ENCODE results near the gene UBN1.

UBN1 gene

DNA sequence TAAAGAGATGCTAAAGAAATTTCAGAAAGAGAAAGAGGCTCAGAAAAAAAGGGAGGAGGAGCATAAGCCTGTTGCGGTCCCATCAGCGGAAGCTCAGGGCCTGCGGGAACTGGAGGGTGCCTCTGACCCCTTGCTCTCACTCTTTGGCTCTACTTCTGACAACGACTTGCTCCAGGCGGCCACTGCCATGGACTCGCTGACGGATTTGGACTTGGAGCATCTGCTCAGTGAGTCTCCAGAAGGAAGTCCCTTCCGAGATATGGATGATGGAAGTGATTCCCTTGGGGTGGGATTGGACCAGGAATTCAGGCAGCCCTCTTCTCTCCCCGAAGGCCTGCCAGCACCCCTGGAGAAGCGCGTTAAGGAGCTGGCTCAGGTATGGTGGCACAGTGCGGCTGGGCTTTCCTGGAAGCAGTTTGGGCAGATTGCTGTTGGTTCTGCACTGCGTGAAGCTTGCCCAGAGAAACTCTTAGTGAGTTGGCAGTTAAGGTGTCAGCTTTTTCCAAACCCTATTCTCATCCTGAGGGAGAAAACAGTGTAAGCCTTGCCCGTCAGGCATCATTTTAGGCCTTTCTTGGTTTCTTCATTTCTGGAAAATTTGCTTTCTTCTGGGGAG is 13.6 kb downstream of the UBN1 start:
- no peak for DNase-seq

GRCh38 chr16:4862639-4863038 is 15.4 kb downstream of the UBN1 start:
- no peak for DNase-seq

- DNase-seq: no peak
Observed at GRCh38 chr16:4864728-4865127, 17.4 kb downstream of the UBN1 start.

DNA sequence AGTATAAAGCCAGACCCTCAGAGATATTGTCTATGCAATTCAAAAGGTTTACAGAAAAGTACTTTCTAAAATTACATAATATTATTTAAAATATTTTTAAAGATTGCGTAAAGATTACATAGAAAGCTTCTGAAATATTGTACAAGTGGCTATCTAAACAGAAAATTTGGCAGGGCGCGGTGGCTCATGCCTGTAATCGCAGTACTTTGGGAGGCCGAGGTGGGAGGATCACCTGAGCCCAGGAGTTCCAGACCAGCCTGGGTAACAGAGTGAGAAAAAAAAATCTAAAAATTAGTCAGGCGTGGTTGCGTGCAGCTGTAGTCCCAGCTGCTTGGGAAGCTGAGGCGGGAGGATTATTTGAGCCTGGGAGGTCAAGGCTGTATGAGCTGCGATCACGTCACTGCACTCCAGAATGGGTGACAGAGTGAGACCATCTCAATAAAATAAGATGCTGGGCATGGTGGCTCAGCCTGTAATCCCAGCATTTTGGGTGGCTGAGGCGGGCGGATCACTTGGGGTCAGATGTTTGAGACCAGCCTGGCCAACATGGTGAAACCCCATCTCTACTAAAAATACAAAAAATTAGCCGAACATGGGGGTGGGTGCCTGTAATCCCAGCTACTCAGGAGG is 18.1 kb downstream of the UBN1 start:
- DNase-seq: no peak

DNA sequence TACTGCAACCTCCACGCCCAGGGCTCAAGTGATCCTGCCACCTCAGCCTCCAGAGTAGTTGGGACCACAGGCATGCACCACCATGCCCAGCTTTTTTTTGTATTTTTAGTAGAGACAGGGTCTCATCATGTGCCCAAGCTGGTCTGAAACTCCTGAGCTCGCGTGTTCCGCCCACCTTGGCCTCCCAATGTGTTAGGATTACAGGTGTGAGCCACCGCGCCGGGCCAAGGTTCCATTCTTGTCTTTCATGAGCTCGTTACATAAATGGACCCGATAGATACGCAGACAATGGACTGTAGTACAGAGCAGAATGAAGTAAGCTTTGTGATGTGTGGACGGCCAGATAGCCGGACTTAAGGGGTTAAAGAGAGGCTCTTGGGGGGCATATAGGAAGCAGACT is 19.3 kb downstream of the UBN1 start:
- DNase-seq: no peak

GRCh38 chr16:4868026-4868425 is 20.7 kb downstream of the UBN1 start:
- DNase-seq: no peak

DNA sequence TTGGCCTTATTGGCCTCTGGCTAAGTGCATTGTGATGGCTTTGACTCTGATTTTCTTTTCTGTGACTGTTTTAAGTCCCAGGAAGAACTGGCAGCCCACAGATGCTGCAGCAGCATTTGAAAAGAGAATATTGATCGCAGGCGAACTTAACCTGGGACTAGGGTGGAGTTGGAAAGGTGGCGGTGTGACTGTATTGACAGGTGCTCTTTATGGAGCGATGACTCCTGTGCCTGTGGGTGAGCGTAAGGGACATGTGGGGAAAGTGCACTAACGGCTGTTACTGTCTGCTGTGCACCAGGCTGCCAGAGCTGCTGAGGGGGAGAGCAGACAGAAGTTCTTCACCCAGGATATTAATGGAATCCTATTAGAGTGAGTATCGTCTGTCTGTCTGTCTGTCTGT is 21.3 kb downstream of the UBN1 start:
- DNase-seq: no peak

GRCh38 chr16:4869147-4869805 is 22.0 kb downstream of the UBN1 start:
- no peak for DNase-seq

DNA sequence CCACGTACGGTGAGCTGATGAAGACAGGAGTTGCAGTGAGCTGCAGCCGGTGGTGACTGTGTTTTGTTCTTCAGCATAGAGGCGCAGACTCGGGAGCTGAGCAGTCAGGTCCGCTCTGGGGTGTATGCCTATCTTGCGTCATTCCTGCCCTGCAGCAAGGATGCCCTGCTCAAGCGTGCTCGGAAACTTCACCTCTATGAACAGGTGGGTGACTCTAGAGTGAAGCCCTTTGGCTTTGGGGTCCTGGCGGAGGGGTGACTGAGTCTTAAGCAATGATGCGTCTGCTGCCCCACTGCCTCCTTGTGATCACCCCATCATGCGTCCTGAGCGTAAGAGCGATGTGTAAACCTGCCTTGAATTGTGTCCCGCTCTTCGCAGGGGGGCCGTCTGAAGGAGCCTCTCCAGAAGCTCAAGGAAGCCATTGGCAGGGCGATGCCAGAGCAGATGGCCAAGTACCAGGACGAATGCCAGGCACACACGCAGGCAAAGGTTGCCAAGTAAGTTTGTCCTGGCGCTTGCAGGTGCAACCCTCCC is 22.9 kb downstream of the UBN1 start:
- DNase-seq: no peak

DNA sequence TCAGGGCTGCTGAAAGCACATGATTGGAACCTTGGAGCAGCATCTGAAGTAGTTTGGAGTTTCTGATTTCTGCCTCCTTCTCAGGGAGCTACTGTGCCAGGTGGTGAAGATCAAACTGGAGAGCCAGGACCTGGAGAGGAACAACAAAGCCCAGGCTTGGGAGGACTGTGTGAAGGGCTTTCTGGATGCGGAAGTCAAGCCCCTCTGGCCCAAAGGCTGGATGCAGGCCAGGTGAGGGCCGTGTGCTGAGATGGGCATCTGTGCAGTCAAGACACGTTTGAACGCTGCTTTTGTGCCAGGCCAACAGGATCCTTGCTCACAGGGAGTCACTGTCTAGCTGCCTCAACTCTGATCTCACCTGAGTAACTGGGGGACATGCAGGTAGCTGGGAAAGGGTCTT is 23.8 kb downstream of the UBN1 start:
- DNase-seq: no peak

GRCh38 chr16:4873091-4873490 is 25.8 kb downstream of the UBN1 start:
- DNase-seq: no peak

DNA sequence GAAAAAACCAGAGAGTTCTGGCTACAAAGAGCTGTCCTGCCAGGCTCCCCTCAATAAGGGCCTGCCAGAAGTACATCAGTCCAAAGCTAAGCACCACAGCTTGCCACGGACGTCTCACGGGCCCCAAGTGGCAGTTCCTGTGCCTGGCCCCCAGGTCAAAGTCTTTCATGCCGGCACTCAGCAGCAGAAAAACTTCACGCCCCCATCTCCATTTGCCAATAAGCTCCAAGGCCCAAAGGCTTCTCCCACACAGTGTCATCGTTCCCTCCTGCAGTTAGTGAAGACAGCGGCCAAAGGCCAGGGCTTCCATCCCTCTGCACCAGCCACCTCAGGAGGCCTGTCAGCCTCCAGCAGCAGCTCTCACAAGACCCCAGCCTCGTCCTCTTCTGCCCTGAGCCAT is 27.4 kb downstream of the UBN1 start:
- no peak for DNase-seq

DNA sequence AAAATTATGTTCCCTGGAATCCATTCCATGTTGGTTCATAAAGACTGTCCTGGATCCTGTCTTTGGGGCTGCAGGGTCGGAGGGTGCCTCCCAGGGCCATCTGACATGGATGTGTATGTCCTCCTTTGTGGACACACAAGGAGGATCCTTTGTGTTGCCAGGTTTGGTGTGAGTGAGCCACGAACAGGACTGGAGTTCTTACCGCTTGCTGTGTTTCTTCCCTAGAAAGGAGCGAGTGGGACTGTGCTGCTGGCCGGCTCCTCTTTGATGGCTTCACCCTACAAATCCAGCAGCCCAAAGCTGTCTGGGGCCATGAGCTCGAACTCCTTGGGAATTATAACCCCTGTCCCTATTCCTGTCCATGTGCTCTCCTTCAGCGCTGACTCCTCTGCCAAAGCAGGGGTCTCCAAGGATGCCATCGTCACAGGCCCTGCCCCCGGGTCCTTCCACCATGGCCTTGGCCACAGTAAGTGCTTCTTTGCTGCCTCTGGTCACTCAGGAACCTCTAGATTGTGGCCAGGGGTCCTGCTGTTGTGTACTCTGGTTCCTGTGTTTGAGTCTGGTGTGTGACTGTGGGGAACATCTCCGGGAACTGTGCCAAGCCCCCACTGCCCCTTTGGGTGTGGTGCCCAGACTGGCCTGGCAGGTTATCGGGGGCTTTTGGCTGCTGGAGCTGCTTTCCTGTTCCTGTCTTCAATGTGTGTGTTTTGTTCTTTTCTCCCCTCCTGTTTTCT is 29.5 kb downstream of the UBN1 start:
- no peak for DNase-seq

DNA sequence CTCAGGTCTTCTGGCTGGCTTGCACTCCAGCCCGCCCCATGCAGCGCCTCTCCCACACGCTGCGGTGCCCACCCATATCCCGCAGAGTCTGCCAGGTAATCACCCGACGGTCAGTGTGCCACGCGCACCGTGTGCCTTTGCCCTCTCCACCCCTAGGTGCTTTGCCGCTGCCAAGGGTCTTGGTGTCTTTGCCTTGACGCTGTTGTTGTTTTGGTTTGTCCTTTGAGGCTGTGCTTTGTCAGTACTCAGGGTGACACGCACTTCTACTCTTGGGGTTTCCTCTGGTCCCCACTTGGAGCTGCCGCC is 30.1 kb downstream of the UBN1 start:
- no peak for DNase-seq

DNA sequence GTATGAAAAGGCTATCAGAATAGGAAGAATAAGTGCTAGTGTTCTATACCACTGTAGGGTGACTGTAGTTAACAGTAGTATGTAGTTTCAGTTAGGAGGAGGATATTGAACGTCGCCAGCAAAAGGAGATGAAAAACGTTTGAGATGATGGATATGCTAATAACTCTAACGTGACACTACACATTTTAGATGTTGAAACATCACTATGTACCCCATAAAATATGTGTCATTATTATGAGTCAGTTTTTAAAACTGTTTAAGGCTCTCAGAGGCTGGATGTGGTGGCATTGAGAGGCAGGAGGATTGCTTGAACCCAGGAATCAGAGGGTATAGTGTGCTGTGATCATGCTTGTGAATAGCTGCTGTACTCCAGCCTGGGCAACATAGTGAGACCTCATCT is 31.8 kb downstream of the UBN1 start:
- DNase-seq: no peak

- no peak for DNase-seq
Observed at GRCh38 chr16:4880006-4880580, 32.8 kb downstream of the UBN1 start.

DNA sequence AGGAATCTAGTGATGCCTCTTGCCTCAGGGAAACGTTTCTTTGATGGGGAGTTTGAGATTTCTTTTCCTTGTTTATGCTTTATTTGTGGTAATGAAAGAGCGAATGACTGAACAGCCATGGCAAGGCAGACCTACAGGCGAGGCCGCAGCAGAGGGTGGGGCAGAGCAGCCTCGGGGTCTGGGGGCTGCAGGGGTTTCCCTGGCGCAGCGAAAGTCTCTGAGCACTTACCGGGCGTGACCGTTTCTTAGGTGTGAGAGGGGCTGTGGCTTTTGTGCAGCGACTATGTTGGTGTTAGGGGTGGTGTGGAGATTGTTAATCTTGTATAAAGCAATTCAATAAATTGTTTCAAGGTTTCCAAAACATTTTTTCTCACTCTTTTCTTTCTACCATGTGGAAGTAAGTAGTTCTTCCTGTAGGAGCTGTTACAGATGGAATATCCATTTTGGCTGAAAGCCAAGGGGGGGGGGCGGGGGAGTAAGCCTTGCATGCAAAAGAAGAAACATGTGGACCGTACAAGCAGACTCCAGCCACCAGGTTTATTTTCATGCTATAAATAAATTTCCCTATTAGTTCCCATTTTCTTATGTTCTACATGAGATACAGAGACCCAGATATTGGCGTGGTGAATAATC is 34.8 kb downstream of the UBN1 start:
- no peak for DNase-seq

GRCh38 chr16:4882633-4883285 is 35.5 kb downstream of the UBN1 start:
- no peak for DNase-seq

GRCh38 chr16:4883501-4883900 is 36.2 kb downstream of the UBN1 start:
- DNase-seq: no peak

- DNase-seq: no peak
Observed at GRCh38 chr16:4884209-4884608, 36.9 kb downstream of the UBN1 start.

DNA sequence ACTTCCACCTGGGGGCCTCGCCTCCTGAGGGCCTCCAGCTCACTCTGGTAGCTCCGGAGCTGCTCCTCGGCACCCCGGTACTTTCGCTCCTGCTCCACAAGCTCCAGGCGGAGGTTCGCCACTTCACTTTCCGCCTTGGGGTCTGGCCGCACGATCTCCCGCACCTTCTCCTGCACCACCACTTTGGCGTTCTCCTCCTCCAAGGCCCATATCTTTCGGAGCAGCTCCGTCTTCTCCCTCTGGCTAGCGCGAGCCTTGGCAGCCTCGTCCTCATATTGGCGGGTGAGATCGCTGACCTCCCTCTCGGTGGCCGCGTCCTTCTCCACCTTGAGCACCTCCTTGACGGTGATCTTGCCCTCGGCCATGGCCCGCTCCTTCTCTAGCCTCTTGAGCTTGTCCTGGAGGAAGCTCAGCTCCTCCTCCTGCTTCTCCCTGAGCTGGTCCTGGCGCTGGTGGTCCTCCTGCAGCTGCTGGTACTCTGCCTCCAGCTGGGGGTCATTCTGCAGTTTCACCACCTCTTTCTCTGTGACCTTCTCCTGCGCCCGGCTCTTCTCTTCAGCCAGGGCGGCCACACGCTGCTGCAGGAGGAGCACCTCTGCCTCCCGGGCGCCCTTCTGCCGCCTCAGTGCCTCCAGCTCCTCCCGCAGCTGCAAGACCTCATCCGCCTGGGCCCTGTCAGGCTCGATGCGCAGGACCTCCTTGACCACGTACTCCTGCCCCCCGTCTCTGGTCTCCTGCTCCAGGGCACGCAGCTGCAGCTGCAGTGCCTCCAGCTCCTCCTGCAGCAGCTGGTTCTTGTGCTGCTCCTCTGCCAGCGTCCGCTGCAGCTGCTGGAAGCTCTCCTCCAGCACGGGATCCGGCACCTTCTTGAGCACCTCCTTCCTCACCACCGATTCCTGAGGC is 37.9 kb downstream of the UBN1 start:
- no peak for DNase-seq
